GM23338 (cell line): ENCODE measurements around the gene TMX3.

Experiments
- EZH2 ChIP-seq: fragments of 200-600 bp; sonication (generic); IDR thresholded peaks from one replicate; pipeline ENCODE4 v1.8.0; 2017; ENCODE audit warnings: antibody characterized with exemption, mild to moderate bottlenecking, low read depth; ENCODE audit not compliant: unreplicated experiment
- EZH2phosphoT487 ChIP-seq: fragments of 200-600 bp; sonication (generic); IDR thresholded peaks from one replicate; pipeline ENCODE4 v1.8.1; 2018; ENCODE audit warnings: antibody characterized with exemption; ENCODE audit not compliant: unreplicated experiment
- POLR2AphosphoS5 ChIP-seq: IDR thresholded peaks from 2 replicates; pipeline ENCODE4 v1.6.1; 2016; ENCODE audit warnings: antibody characterized with exemption, low read depth
- TF ChIP-seq, protein P1 (sequence below), 2 experiments: fragments of 200-600 bp in 1 of 2; sonication (generic) in 1 of 2; conservative IDR thresholded peaks; 2 replicates each; pipeline versions ENCODE4 v1.5.1 to v1.6.1; 2016 to 2017; ENCODE audit warnings: antibody characterized with exemption in 2 of 2, low read depth in 2 of 2, mild to moderate bottlenecking in 2 of 2, moderate library complexity in 1 of 2
- TF ChIP-seq, protein P2 (sequence below): IDR thresholded peaks from 2 replicates; pipeline ENCODE4 v1.6.1; 2016; ENCODE audit warnings: antibody characterized with exemption

DNA sequence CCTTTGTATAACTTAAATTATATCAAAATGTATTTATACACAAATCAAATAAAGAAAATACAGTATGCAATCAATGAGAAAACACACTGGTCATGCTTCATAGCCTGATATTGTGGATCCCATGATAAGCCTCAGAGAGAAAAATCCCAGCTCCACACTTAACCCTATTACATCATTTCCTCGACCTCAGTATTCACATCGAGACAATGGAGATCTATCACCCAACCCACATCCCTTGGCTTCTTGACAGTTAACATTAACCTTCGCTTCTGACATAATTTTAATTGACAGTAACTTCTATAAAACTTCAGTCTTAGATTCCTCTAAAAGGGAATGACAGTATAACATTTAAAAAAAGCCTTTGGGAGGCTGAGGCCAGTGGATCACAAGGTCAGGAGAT lies 11.6 kb downstream of the TMX3 start:
- TF ChIP-seq, protein P1, sequence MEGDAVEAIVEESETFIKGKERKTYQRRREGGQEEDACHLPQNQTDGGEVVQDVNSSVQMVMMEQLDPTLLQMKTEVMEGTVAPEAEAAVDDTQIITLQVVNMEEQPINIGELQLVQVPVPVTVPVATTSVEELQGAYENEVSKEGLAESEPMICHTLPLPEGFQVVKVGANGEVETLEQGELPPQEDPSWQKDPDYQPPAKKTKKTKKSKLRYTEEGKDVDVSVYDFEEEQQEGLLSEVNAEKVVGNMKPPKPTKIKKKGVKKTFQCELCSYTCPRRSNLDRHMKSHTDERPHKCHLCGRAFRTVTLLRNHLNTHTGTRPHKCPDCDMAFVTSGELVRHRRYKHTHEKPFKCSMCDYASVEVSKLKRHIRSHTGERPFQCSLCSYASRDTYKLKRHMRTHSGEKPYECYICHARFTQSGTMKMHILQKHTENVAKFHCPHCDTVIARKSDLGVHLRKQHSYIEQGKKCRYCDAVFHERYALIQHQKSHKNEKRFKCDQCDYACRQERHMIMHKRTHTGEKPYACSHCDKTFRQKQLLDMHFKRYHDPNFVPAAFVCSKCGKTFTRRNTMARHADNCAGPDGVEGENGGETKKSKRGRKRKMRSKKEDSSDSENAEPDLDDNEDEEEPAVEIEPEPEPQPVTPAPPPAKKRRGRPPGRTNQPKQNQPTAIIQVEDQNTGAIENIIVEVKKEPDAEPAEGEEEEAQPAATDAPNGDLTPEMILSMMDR (conservative IDR thresholded peaks at IDR 0.05; ENCODE audit: low read depth in 2 of 2), result no peak
- TF ChIP-seq POLR2AphosphoS5 (no peak), EZH2 (no peak), EZH2phosphoT487 (no peak)
- TF ChIP-seq, protein P2, sequence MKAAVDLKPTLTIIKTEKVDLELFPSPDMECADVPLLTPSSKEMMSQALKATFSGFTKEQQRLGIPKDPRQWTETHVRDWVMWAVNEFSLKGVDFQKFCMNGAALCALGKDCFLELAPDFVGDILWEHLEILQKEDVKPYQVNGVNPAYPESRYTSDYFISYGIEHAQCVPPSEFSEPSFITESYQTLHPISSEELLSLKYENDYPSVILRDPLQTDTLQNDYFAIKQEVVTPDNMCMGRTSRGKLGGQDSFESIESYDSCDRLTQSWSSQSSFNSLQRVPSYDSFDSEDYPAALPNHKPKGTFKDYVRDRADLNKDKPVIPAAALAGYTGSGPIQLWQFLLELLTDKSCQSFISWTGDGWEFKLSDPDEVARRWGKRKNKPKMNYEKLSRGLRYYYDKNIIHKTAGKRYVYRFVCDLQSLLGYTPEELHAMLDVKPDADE, result no peak
